NCI-H345 (cell line): ENCODE measurements around the gene MET.
"Not testable (repeated sequence)": the region's sequence is repeated elsewhere in the genome, so short reads cannot be mapped to it uniquely, and the experiment has no call there.

Source experiments
- DNase-seq: peaks from one replicate; lab custom pipeline; 2025; lab: John Stamatoyannopoulos, UW

The MET gene

GRCh38 chr7:116728413-116728812 is 56.4 kb downstream of the MET start:
- no peak for DNase-seq

- no peak for DNase-seq
These were observed 58.4 kb downstream of the MET start for GRCh38 chr7:116730097-116731022.

DNA sequence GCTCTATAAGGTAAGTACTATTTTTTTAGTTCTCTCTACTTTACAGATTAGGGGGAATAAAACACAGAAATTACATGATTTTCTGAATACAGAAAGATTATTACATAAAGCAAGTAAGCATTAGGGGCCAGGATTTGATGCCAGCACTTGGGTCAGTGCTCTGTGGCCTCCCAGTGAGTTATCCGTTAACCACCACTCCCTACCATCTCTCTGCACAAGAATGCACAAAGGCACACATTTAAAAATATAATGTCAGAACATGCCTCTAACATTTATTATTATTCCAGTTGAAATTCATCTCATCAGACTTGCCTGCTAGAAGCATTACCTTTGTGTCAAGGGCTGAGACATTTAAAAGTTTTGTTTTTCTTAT is 59.0 kb downstream of the MET start:
- no peak for DNase-seq

- no peak for DNase-seq
These were observed 59.7 kb downstream of the MET start for GRCh38 chr7:116731445-116732335.

- DNase-seq: no peak
These were observed 61.0 kb downstream of the MET start for GRCh38 chr7:116732788-116733694.

DNA sequence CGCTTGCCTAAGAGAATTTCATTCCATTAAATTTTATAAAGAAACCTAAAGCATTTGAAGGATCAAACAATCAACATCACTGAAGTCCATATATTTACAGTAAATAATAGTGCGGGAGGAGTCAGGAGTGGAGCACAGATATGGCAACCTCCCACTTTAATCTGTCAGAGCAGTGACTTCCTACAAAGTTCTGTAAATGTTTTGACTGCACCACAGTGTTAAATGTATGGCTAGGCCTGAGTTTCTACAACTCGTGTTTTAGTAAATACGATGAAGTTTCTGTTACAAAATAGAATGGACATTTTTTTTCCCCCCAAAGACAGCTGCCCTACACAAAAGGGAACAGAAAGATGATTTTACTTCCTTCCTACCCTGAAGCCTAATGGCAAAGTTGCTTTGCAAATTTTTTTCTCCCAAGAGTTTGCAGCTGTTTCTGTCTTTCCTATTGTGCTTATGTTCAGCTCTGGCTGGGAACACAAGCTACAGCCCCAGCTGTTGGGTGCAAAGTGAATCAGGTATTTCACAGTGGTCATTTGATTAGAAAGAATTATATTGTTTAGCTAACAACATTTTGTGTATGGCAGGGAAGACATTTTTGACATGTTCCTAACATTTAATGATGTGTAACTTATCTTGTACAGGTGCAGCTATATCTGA is 62.1 kb downstream of the MET start:
- no peak for DNase-seq

GRCh38 chr7:116734710-116735109 is 62.7 kb downstream of the MET start:
- DNase-seq: no peak

DNA sequence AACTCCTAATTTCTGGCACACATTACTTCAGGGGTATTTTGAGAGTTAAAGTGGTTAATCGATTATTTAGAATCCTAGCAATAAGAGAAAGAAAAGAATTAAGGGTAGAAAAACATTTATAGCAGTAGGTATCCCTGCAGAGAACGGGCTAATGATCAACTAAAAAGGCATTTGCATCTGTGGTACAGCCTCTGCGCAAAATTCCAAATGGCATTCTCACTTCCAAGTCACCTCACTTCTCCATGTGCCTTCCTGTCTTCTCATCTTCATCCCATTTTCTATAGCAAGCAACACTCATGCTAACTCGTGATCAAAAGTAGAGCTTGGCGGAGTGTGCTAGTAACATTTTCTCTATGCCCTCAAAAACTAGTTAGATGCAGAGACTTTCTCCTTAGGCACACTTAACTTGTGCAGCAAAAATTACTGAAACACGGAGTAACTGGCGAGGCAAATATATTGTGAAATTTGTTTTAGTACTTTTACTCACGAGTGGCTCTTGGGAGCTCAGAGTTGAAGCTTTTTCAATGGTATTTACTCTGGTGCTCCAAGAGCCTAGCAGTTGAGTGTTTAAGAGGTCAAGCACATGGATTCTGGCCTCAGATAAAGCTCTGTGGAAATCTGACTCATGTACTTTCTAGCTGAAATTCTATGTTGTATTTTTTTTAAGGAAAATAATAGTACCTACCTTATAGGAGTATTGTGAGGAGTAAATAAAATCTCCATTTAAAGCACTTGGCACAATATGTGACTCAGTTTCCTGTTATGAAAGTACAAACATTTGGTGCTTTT is 65.1 kb downstream of the MET start:
- DNase-seq: no peak

DNA sequence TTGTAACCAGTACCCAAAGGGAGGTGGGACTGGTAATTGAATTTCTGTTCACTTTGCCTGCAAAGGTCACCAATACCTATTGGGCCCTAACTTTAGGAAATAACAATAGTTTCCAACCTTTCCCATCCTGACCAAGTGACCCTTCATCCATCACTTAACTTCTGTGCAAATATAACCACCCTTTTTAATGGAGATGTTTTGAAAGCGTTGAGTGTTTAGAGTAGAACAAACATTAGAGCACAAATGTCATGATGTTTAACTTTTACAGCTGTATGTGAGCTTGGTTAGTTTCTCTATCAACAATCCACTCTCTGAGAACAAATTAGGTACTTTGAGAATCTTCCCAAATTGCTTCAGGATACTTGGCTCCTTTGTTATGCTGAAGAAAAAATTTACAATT is 66.4 kb downstream of the MET start:
- DNase-seq: no peak

DNA sequence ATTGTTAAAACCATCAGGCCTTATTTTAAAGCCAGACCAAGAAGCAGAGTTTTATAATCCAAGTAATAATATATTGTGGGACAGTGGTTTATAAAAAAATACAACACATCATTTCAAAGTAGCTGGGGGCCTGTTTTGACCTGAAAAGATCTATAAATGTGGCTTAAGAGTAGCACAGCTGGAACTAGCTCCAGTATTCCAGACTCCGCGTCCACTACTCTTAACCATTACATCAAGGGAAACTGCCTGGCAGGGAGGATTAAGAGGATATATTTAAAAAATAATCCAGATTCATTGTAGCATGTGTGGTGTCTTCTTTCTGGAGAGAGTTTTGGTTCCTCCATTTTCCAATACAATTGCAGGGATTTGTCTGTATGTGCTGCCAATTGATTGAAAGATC is 67.3 kb downstream of the MET start:
- no peak for DNase-seq

DNA sequence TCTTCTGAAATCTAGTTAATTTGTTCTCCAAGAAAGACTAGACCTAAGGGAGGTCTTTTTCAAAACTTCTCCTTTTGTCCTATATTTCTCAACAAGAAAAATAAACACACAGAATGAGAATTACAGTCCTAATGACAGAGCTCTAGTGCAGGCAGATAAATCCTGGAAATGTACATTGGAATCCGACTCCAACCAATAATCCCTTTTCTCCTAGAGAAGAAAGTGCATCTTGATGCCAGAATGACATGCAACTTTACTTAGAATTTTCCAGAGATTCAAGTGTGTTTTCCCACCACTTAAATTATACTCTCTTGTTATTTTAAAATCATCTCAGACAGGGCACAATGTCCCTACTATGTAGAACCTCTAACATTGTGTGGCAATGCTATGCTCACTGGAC is 68.2 kb downstream of the MET start:
- DNase-seq: no peak

GRCh38 chr7:116740755-116741462 is 68.9 kb downstream of the MET start:
- DNase-seq: no peak

GRCh38 chr7:116741625-116742316 is 69.8 kb downstream of the MET start:
- no peak for DNase-seq

DNA sequence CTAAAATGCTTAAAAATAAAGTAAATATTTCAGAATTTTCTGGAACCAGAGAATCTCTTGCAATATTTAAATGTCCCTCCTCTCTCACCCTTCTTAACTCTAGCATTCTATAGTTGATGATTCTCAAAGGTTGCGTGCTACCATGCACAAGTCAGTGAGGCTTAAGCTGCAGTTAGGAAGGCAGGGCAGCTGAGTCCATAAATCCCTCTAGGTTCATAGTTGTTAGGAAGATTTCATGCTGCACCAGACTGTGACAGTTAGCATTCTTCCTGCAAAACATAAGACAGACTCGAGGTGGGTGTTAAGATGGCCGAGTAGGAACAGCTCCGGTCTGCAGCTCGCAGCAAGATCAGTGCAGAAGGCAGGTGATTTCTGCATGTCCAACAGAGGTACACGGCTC is 70.6 kb downstream of the MET start:
- DNase-seq: no peak

- not testable (repeated sequence) for DNase-seq
These were observed 71.8 kb downstream of the MET start for GRCh38 chr7:116743835-116744234.

GRCh38 chr7:116746388-116746787 is 74.4 kb downstream of the MET start:
- DNase-seq: not testable (repeated sequence)

DNA sequence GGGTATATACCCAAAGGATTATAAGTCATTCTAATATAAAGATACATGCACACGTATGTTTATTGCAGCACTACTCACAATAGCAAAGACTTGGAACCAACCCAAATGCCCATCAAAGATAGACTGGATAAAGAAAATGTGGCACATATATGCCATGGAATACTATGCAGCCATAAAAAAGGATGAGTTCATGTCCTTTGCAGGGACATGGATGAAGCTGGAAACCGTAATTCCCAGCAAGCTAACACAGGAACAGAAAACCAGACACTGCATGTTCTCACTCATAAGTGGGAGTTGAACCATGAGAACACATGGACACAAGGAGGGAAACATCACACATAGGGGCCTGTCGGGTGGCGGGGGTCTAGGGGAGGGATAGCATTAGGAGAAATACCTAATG is 79.1 kb downstream of the MET start:
- DNase-seq: not testable (repeated sequence)

- DNase-seq: no peak
These were observed 80.5 kb downstream of the MET start for GRCh38 chr7:116752305-116753074.

DNA sequence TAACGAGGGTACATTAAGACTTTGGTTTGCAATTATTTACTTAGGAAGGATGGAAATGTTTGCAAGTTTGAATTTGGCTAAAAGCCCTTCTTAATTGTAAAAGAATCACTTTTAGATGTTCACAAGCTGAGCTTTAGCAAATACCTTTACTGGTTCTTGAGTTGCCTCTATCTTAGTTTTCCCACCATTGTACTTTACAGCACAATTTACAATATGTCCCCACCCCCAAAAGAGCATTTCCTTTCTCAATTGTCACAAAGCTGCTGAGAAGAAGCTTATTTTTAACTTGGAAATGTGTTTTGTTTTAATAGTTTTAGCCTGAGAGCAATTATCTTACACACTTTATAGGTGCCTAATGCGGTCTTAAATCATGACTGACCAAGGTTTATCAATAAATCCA is 81.1 kb downstream of the MET start:
- no peak for DNase-seq
